HepG2 (cell line): ENCODE measurements around the gene TLR9. TPM values are rescaled to one million over a fixed set of nuclear protein-coding genes. Genes with fewer than 3 reads are reported as not detected.

Experiments used
- ETV5 ChIP-seq: IDR thresholded peaks from 2 replicates; pipeline ENCODE4 v1.6.1; 2018; ENCODE audit warnings: missing biosample characterization, missing genetic modification reagents, inconsistent platforms, borderline replicate concordance
- EZH2 ChIP-seq: conservative IDR thresholded peaks from 2 replicates; pipeline ENCODE4 v1.6.1; 2012; ENCODE audit warnings: mild to moderate bottlenecking, low read depth, low read length, moderate library complexity
- MAF1 ChIP-seq: sonication (generic); formaldehyde crosslinking; IDR thresholded peaks from 2 replicates; pipeline ENCODE4 v1.5.0; 2020; ENCODE audit warnings: missing genetic modification reagents, borderline replicate concordance
- NFKBIZ ChIP-seq: IDR thresholded peaks from 2 replicates; pipeline ENCODE4 v1.6.1; 2018; ENCODE audit warnings: missing genetic modification reagents, missing compliant biosample characterization
- REST ChIP-seq, 2 experiments: IDR thresholded peaks; 2 replicates each; pipeline ENCODE4 v1.6.1; 2011 to 2012; ENCODE audit warnings: low read length in 2 of 2, borderline replicate concordance in 1 of 2, low read depth in 1 of 2, mild to moderate bottlenecking in 1 of 2, moderate library complexity in 1 of 2
- SAFB2 ChIP-seq: sonication (generic); formaldehyde crosslinking; IDR thresholded peaks from 2 replicates; pipeline ENCODE4 v1.5.1; 2020; ENCODE audit warnings: missing genetic modification reagents, low read depth, mild to moderate bottlenecking, borderline replicate concordance
- SP4 ChIP-seq: sonication (generic); formaldehyde crosslinking; IDR thresholded peaks from 2 replicates; pipeline ENCODE4 v1.8.1; 2023; ENCODE audit warnings: mild to moderate bottlenecking, missing genetic modification reagents
- SRY ChIP-seq: sonication (generic); formaldehyde crosslinking; IDR thresholded peaks from 2 replicates; pipeline ENCODE4 v1.8.0; 2022; ENCODE audit warnings: mild to moderate bottlenecking, missing genetic modification reagents
- TP53 ChIP-seq: sonication (generic); formaldehyde crosslinking; conservative IDR thresholded peaks from 2 replicates; pipeline ENCODE4 v1.4.0; 2020; ENCODE audit warnings: missing genetic modification reagents
- ZBTB7B ChIP-seq: sonication (generic); formaldehyde crosslinking; IDR thresholded peaks from 2 replicates; pipeline ENCODE4 v1.4.0; 2020; ENCODE audit warnings: missing genetic modification reagents
- ZC3H4 ChIP-seq: sonication (generic); formaldehyde crosslinking; IDR thresholded peaks from 2 replicates; pipeline ENCODE4 v1.4.0; 2020; ENCODE audit warnings: missing genetic modification reagents, borderline replicate concordance
- ZNF317 ChIP-seq: sonication (generic); formaldehyde crosslinking; IDR thresholded peaks from 2 replicates; pipeline ENCODE4 v1.5.0; 2020; ENCODE audit warnings: mild to moderate bottlenecking, missing genetic modification reagents
- ZNF605 ChIP-seq: sonication (generic); formaldehyde crosslinking; IDR thresholded peaks from 2 replicates; pipeline ENCODE4 v1.8.0; 2022; ENCODE audit warnings: mild to moderate bottlenecking, missing genetic modification reagents
- ZNF670 ChIP-seq: sonication (generic); formaldehyde crosslinking; IDR thresholded peaks from 2 replicates; pipeline ENCODE4 v1.8.0; 2022; ENCODE audit warnings: mild to moderate bottlenecking, missing genetic modification reagents, borderline replicate concordance
- polyA plus RNA-seq, 8 experiments: library from polyadenylated mRNA; depleted of rRNA in 3 of 8; stranded (reverse) in 7 of 8; unstranded in 1 of 8; fragments of >200 nt; fragmentation: Illumina TruSeq in 4 of 8; extraction: Trizol in 4 of 8; gene quantifications; 2 replicates each; pipeline versions ENCODE4 v1.2.1 to v1.2.3, GENCODE V29; 2011 to 2016; ENCODE audit warnings: low read depth in 4 of 8, missing spikeins in 1 of 8, mixed read lengths in 1 of 8; ENCODE audit not compliant: insufficient read depth in 1 of 8
- total RNA-seq, 5 experiments: library from RNA; depleted of rRNA; stranded (reverse); fragments of >200 nt; fragmentation: Illumina TruSeq; extraction: Trizol; gene quantifications; 2 replicates each; pipeline ENCODE4 v1.2.3, GENCODE V29; 2016; ENCODE audit warnings: low read depth in 1 of 5
- TF ChIP-seq, protein P1 (sequence below): sonication (generic); formaldehyde crosslinking; IDR thresholded peaks from 2 replicates; pipeline ENCODE4 v1.9.0; 2021; ENCODE audit warnings: missing genetic modification reagents, mild to moderate bottlenecking, borderline replicate concordance
- TF ChIP-seq, protein P2 (sequence below): sonication (generic); formaldehyde crosslinking; IDR thresholded peaks from 2 replicates; pipeline ENCODE4 v1.8.0; 2022; ENCODE audit warnings: missing genetic modification reagents, mild to moderate bottlenecking, inconsistent platforms, borderline replicate concordance
- TF ChIP-seq, protein P3 (sequence below): IDR thresholded peaks from 2 replicates; pipeline ENCODE4 v1.6.1; 2016
- TF ChIP-seq, protein P4 (sequence below): sonication (generic); formaldehyde crosslinking; IDR thresholded peaks from 2 replicates; pipeline ENCODE4 v1.4.0; 2020; ENCODE audit warnings: missing genetic modification reagents

The TLR9 gene
- total and polyA plus RNA-seq, 2 of the 13 experiments (the other 11 are each of a cell fraction or from before 2014, with no cell fraction given), result not detected

DNA sequence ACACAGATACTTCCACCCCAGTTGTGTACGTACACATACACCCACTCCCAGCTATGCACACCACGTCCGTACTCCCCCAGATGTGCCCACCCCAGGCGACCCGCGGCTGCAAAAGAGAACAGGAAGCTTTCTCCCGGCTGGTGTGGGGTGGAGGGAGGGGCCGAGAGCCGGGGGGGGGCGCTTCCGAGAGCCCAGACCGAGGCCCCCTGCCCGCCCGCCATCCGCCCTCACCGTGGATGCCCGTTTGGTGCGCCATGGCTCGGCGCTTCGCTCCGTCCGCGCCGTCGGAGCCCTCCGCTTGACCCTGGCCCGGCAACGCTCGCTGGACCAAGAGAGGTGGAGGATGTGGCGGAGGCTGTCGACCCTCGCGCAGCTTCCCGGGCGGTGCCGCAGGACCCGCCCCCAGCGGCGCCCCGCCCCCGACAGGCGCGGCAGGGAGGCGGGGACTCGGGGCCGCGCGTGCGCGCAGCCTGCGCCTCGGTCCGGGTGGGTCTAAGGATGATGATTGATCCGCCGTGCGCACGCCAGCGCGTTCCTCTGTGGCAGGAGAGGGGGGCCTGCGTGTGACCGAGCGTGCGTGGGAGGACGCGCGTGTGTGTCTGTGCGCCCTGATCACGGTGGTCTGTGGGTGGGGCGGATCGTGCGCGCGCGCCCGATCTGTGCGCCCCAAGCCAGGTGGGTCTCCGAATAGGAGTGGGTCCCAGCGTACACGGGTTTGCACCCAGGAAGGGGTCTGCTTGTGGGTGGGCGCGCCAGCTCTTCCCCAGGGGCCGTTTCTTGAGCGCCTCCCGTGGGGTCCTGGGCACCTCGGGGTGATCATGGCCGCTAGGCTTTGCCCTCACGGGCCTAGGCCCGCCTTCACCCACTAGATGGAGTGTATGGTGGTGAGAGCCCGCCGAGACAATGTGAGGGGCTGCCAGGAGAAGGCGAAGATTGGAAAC lies 13.6 kb upstream of the TLR9 start, which contains the start of gene TWF2 (continued):
- TF ChIP-seq ZNF670 (CRISPR knock-in tag), result peak; percentile 29; the same call in 1 of the 2 replicates
- TF ChIP-seq ZC3H4, result 0 out of 2 replicates have a peak, but pooled peaks have one; percentile 61
- TF ChIP-seq, protein P1, sequence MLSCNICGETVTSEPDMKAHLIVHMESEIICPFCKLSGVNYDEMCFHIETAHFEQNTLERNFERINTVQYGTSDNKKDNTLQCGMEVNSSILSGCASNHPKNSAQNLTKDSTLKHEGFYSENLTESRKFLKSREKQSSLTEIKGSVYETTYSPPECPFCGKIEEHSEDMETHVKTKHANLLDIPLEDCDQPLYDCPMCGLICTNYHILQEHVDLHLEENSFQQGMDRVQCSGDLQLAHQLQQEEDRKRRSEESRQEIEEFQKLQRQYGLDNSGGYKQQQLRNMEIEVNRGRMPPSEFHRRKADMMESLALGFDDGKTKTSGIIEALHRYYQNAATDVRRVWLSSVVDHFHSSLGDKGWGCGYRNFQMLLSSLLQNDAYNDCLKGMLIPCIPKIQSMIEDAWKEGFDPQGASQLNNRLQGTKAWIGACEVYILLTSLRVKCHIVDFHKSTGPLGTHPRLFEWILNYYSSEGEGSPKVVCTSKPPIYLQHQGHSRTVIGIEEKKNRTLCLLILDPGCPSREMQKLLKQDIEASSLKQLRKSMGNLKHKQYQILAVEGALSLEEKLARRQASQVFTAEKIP (CRISPR knock-in tag), result no peak
- 0 out of 2 replicates have a peak, but pooled peaks have one; percentile 32 for TF ChIP-seq ZNF317 (CRISPR knock-in tag)
- TF ChIP-seq ZNF605 (CRISPR knock-in tag), result peak; percentile 79; the same call in 1 of the 2 replicates
- TF ChIP-seq ETV5 (CRISPR knock-in tag), result no peak
- TF ChIP-seq REST (IDR thresholded peaks at IDR 0.05; ENCODE audit: borderline replicate concordance in 1 of 2, low read depth in 1 of 2, low read length in 2 of 2), result no peak
- TF ChIP-seq EZH2, result no peak
- TF ChIP-seq, protein P2, sequence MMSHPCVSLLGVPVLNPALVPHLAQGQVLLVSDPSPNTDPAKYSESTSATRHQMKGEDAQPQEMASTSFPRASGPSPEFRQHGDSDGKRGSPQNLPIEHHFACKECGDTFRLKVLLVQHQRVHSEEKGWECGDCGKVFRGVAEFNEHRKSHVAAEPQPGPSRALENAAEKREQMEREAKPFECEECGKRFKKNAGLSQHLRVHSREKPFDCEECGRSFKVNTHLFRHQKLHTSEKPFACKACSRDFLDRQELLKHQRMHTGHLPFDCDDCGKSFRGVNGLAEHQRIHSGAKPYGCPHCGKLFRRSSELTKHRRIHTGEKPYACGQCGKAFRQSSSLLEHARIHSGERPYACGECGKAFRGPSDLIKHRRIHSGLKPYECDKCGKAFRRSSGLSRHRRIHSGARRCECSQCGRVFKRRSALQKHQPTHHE, result peak; percentile 54; the same call in 1 of the 2 replicates
- no peak for TF ChIP-seq MAF1 (CRISPR knock-in tag)
- peak; percentile 66 for TF ChIP-seq SRY
- TF ChIP-seq TP53 (CRISPR knock-in tag), result 0 out of 2 replicates have a peak, but pooled peaks have one; percentile 46
- TF ChIP-seq, protein P3, sequence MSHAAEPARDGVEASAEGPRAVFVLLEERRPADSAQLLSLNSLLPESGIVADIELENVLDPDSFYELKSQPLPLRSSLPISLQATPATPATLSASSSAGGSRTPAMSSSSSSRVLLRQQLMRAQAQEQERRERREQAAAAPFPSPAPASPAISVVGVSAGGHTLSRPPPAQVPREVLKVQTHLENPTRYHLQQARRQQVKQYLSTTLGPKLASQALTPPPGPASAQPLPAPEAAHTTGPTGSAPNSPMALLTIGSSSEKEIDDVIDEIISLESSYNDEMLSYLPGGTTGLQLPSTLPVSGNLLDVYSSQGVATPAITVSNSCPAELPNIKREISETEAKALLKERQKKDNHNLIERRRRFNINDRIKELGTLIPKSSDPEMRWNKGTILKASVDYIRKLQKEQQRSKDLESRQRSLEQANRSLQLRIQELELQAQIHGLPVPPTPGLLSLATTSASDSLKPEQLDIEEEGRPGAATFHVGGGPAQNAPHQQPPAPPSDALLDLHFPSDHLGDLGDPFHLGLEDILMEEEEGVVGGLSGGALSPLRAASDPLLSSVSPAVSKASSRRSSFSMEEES (CRISPR knock-in tag), result no peak; the same call in 1 of the 2 replicates
- TF ChIP-seq ZBTB7B (CRISPR knock-in tag), result peak; percentile 70; the same call in 1 of the 2 replicates
- TF ChIP-seq SAFB2, result no peak
- TF ChIP-seq, protein P4, sequence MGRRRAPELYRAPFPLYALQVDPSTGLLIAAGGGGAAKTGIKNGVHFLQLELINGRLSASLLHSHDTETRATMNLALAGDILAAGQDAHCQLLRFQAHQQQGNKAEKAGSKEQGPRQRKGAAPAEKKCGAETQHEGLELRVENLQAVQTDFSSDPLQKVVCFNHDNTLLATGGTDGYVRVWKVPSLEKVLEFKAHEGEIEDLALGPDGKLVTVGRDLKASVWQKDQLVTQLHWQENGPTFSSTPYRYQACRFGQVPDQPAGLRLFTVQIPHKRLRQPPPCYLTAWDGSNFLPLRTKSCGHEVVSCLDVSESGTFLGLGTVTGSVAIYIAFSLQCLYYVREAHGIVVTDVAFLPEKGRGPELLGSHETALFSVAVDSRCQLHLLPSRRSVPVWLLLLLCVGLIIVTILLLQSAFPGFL (CRISPR knock-in tag), result 0 out of 2 replicates have a peak, but pooled peaks have one; percentile 57
- 0 out of 2 replicates have a peak, but pooled peaks have one; percentile 17 for TF ChIP-seq NFKBIZ
- peak; percentile 63; the same call in 1 of the 2 replicates for TF ChIP-seq SP4 (CRISPR knock-in tag)
